GM20000 (cell line): ENCODE measurements around the gene STK33.

Experiments
- DNase-seq: peaks from one replicate; pipeline ENCODE4 v3.0.0; 2012; ENCODE audit warnings: low spot score
- CTCF ChIP-seq: IDR thresholded peaks from 2 replicates; pipeline ENCODE4 v1.5.1; 2012; ENCODE audit warnings: mild to moderate bottlenecking, control low read depth; ENCODE audit errors: extremely low read depth, missing control alignments

Gene STK33

GRCh38 chr11:8392166-8392565, 201.9 kb downstream of the STK33 start:
- DNase-seq: no peak
- TF ChIP-seq CTCF: no peak

- no peak for DNase-seq
- no peak for TF ChIP-seq CTCF
These were observed 203.0 kb downstream of the STK33 start for GRCh38 chr11:8390851-8391612.

- no peak for TF ChIP-seq CTCF
- no peak for DNase-seq
These were observed 204.7 kb downstream of the STK33 start for GRCh38 chr11:8389029-8389996.

GRCh38 chr11:8387693-8388092, 206.3 kb downstream of the STK33 start:
- no peak for DNase-seq
- no peak for TF ChIP-seq CTCF

- TF ChIP-seq CTCF: no peak
- no peak for DNase-seq
These were observed 206.9 kb downstream of the STK33 start for GRCh38 chr11:8387141-8387540.

- DNase-seq: no peak
- TF ChIP-seq CTCF: no peak
These were observed 207.7 kb downstream of the STK33 start for GRCh38 chr11:8386134-8386864.
